Islet of Langerhans (tissue), 1 donor: ENCODE data around the gene ERMAP.

Experiments
- FAIRE-seq: peaks from one replicate; lab custom pipeline; 2011; peaks lifted over from hg19 to GRCh38; lab: Jason Lieb, UNC

The ERMAP gene, protein sequence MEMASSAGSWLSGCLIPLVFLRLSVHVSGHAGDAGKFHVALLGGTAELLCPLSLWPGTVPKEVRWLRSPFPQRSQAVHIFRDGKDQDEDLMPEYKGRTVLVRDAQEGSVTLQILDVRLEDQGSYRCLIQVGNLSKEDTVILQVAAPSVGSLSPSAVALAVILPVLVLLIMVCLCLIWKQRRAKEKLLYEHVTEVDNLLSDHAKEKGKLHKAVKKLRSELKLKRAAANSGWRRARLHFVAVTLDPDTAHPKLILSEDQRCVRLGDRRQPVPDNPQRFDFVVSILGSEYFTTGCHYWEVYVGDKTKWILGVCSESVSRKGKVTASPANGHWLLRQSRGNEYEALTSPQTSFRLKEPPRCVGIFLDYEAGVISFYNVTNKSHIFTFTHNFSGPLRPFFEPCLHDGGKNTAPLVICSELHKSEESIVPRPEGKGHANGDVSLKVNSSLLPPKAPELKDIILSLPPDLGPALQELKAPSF

DNA sequence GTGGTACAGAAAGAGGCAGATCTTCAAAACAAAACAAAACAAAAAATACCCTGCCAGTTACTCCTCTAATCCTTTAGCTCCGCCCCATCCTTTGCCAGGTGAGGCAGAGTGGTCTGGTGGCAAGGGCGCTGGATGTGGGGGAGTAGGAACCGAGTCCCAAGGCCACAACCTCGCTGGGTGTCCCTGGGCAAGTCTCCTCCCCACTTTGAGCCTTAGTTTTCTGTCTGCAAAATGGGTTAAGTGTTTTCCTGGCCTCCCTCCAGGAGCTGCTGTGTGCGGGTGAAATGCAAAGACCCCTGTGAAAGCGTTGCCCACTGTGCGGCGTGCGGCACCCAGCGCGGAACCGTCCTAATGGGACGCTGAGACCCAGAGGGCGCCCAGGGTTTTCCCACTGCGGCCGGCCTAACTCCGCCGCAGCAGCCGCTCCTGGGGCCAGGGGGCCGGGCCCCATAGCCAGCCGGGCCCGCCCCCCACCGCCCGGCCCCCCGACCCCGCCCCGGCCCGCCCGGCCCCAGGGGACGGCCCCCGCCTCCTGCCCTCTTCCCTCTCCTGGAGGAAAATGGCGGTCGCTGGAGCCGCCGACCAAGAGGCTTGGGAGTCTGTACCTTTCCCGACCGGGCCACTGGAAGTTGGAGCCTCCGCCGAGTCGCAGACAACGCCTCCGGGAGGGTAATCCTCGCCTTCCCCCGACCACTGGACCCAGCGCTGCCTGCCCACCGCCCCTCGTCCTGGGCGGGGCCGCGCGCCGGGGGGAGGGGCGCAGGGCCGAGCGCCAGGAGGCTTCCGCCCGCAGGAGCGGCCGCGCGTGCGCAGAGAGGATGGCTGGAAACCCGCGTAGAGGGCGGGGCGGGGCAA is at the start of gene ERMAP, which contains the start of gene SVBP:
ERMAP (plus strand) TSS at position 538 of the 855 bp plus-strand sequence. CDS start 13,327 bp downstream, outside the sequence.
SVBP (minus strand) TSS at position 813 of the 855 bp plus-strand sequence. CDS start 853 bp downstream, outside the sequence.
- no peak for FAIRE-seq

DNA sequence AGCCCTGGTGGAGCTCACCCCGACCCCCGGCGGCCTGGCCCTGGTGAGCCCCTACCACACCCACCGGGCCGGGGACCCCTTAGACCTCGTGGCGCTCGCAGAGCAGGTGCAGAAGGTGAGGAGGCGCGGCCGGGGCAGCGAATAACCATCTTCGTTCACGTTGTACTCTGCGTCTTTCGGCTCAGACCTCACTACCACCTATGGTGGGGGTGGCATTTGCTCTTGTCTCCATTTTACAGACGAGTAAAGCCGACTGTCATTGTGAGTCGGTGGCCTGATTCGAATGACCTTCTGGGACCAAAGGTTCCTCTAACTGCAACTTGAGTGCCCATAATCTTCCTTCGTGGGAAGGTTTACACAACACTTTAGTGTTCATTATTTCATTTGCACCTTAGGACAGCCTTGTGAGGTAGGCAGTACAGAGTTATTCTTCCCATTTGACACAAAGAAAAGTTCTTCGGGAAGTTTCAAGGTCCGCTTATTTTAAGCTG is 49.4 kb upstream of the ERMAP start:
- FAIRE-seq = no peak

DNA sequence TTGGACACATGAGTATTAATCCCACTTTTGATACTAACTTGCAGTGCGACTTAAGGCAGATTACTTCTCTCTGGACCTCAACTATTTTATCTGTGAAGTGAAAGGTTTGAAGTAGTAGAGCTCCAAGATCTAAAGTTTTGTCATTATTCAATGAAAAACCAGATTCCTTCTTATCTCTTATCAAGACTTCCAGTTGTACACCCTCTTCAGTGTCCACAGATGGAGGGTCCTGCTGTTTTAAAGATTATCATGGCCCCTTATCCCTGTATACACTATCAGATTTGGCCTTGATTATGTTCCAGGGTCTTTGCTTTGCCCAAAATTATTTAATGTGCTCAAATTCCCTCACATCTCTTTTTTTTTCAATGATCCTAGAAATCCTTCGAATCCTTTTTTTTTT is 48.8 kb upstream of the ERMAP start:
- FAIRE-seq = no peak

DNA sequence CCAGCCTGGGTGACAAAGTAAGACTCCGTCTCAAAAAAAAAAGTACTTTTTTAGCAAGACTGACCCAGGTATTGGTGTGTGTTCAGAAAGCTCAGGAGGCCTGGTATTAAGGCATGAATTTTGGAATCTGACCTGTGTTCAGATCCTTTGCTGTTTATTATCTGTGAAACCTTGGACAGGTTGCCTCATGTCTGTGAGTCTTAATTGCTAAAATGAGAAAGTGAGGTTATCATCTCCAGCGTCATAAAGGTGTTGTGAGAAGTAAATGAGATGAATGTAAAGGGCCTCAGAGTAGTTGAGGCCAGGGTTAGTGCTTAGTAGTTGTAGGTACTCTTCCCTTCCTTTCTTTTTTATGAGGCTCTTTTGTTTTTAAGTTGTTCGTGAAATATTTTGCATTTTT is 47.1 kb upstream of the ERMAP start:
- FAIRE-seq = no peak

- no peak for FAIRE-seq
Measured at GRCh38 chr1:42773420-42773819, 43.5 kb upstream of the ERMAP start.

DNA sequence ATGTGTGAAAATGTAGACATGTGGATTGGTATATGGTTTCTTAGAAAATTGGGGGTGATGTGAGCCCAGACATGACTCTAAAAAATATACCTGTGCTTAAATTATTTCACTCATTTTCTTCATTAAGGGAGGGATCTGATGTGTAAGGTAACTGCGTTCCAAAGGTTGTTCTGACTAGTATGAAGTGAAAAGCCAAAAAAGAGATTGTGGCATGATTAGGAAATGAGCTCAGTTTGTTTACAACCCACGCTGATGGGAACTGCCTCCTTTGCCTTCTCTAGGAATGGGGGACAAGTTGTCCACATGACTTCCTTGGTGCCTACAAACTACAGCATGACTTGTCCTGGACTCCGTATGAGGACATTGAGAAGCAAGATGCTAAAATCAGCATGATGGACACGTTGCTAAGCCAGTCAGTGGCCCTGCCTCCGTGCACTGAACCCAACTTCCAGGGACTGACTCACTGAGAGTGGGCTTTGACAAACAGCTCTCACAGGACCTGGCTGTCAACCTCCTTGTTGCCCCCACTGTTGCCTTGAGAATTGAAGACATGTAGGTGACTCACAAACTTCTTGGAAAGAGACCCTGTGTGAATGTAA is 41.9 kb upstream of the ERMAP start:
- FAIRE-seq = no peak

DNA sequence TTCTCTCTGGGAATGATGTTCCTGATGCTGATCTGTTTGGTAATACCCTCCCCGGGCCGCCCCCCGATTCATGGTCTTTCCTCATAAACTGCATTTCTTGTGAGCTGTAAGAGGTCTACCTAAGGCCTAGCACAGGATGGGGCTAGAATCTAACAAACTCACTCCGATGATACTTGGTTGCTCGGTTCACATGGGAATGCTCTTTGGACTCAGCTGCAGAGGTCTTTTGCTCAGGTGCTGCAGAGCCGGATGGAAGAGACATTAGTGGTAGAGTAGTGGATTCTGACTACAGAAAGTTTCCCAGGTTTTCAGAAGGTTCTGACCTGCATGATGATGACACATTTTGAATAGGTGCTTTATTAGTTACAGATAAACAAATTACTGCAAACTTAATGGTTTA is 40.4 kb upstream of the ERMAP start:
- no peak for FAIRE-seq

DNA sequence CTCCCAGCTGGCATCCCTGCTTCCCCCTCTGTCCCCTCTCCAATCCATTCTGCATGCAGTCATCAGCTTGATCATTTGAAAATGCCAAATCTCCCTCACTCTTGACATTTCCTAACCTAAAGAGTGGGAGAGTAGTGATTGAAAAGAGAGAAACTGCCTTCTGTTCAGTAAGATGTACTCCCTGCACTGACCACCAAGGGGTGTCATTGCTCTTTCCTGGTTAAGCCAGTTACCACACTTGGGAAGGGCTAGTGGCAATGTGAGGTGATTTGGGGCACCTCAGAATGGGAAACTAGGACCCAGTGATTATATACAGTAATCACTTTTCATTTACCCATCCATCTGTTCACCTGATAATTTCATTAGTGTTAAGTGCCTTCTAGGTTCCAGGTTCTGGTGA is 39.1 kb upstream of the ERMAP start:
- no peak for FAIRE-seq

DNA sequence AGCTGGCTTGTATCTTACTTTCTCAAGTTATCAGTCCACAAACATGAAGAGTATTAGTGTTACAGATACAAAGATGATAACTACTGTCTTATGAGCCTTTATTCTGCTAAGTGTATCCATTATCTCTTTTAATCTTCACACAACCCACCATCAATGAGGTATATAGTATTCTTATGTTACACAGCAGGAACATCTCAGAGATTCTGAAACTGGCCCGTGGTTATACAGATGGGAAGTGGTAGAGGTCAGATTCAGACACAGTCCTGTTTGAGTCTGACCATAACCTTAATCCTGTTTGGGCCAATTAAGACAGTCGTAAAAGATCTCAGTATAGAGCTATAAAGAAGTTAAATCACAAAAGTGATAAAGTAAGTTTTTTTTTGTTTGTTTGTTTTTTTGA is 37.2 kb upstream of the ERMAP start:
- FAIRE-seq = no peak

- no peak for FAIRE-seq
Measured at GRCh38 chr1:42780176-42780575, 36.7 kb upstream of the ERMAP start.

DNA sequence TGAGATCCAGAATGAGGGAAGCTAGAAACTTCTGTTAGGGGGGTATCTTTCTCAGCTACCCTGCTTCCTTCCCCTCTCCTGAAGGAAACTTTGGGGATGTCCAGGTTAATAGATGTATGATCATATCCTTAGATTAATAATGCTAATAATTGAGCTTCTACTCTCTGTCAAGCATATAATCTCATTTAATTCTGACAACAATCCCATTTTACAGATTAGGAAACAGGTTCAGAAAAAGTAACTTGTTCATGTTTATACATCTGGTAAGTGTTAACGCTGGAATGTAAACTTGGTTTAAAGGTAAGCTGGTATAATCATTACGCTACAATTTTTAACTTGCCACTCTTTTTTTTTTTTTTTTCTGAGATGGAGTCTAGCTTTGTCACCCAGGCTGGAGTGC is 33.8 kb upstream of the ERMAP start:
- no peak for FAIRE-seq

- no peak for FAIRE-seq
Measured at GRCh38 chr1:42784547-42784945, 32.4 kb upstream of the ERMAP start.

DNA sequence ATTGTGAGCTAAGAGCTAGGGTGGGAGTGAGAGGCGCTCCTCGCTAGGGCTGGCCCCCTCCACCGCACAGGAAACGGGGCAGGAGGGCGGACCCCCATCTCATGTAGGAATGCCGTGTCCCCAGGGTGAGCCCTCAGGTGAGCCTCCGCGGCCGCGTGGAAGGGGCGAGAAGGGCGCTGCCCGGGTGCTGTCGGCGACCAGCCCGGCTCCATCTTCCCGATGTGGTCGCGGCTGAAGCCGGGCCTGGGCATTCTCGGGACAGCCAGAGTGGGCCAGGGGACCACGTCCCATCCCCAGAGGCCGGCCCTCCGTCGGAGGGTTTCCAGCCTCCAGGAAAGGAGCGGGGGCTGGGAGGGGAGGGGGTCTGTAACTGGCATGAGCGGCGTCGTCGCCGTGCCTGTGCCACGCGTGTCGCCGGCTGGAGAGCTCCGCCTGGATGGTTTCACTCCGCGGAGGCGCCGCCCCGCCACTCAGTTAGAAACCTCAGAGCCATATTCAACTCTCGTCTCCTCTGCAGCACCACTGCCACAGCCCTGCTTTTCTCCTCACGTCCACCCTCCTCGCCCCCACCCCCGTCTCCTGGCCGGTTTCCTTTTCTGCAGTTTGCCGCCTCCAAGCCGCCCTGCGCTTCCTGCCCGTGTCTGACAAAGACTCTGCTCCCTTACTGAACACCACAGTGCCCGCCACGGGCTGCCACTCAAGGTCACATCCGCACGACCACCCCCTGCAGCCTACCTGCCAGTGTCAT is 31.8 kb upstream of the ERMAP start, which contains the start of gene TMEM269:
TMEM269 (plus strand) TSS at position 46 of the 748 bp plus-strand sequence. CDS start 4,903 bp downstream, outside the sequence.
- FAIRE-seq = no peak

- no peak for FAIRE-seq
Measured at GRCh38 chr1:42786097-42786496, 30.8 kb upstream of the ERMAP start.

GRCh38 chr1:42788021-42788420 is 28.9 kb upstream of the ERMAP start:
- no peak for FAIRE-seq

- FAIRE-seq = no peak
Measured at GRCh38 chr1:42793824-42794223, 23.1 kb upstream of the ERMAP start.

- FAIRE-seq = no peak
Measured at GRCh38 chr1:42797414-42797813, 19.5 kb upstream of the ERMAP start.

- FAIRE-seq = no peak
Measured at GRCh38 chr1:42797979-42798378, 18.9 kb upstream of the ERMAP start.

GRCh38 chr1:42801832-42802473 is 15.0 kb upstream of the ERMAP start:
- FAIRE-seq = no peak

DNA sequence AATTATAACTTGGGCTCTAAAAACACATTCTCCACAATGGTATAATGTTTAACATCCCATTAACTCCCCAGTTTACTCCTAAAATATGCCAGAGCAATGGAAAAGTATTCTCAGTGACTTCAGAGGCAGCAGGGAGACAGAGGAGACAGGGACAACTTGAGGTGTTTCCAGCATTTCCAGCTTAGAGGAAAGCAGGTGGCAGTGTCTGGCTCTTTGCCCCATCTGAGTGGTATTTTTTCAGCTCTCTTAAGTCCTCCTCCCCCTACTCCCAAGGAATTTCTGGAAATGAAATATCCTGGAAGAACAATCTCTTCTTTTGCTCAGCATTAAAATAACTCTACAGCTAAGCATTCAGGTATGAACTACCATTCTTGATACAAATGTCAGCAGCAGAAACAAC is 10.8 kb upstream of the ERMAP start:
- no peak for FAIRE-seq

- no peak for FAIRE-seq
Measured at GRCh38 chr1:42806593-42806992, 10.3 kb upstream of the ERMAP start.
